AG04450 (cell line): ENCODE data around the gene ZBTB7C. TPM values are rescaled to one million over a fixed set of nuclear protein-coding genes. Genes with fewer than 3 reads are reported as not detected.
A peak's percentile ranks its signal among the peaks of the same experiment; 100 is the strongest.

Source experiments
- CTCF ChIA-PET: fragments of 300-600, 350-600 bp; formaldehyde crosslinking; extraction: SDS; loops from one replicate; lab custom pipeline; 2022; ENCODE audit warnings: antibody characterized with exemption, inconsistent platforms; lab: Charles Lee
- POLR2A ChIA-PET: fragments of 350-600 bp; formaldehyde crosslinking; extraction: SDS; loops from one replicate; lab custom pipeline; 2021; ENCODE audit warnings: antibody characterized with exemption, inconsistent platforms; lab: Yijun Ruan, JAX
- DNase-seq: peaks from one replicate; pipeline ENCODE4 v3.0.0-alpha.2; 2011; ENCODE audit warnings: low read depth, low spot score
- H3K27ac ChIP-seq: one replicate; pipeline ENCODE4 v1.5.1; 2012; ENCODE audit warnings: low read depth, low read length, control low read depth
- H3K27me3 ChIP-seq: one replicate; pipeline ENCODE4 v1.6.0; 2012; ENCODE audit warnings: low read length; ENCODE audit not compliant: control insufficient read depth, insufficient read depth
- H3K4me3 ChIP-seq: 2 replicates; pipeline ENCODE4 v1.5.1; 2011; ENCODE audit warnings: mild to moderate bottlenecking, low read depth, low read length, control low read depth
- H3K9me3 ChIP-seq: 2 replicates; pipeline ENCODE4 v1.5.1; 2012; ENCODE audit warnings: low read length; ENCODE audit not compliant: control insufficient read depth, insufficient read depth
- polyA plus RNA-seq: library from polyadenylated mRNA; depleted of rRNA; stranded (reverse); fragments of >200 nt; gene quantifications from 2 replicates; pipeline ENCODE4 v1.2.3, GENCODE V29; 2011
- TF ChIP-seq, protein P1 (sequence below): IDR thresholded peaks from 2 replicates; pipeline ENCODE4 v1.5.1; 2011; ENCODE audit warnings: low read depth, low read length, control low read depth, inconsistent platforms

ZBTB7C gene
- polyA plus RNA-seq, 1 experiment, result not detected

DNA sequence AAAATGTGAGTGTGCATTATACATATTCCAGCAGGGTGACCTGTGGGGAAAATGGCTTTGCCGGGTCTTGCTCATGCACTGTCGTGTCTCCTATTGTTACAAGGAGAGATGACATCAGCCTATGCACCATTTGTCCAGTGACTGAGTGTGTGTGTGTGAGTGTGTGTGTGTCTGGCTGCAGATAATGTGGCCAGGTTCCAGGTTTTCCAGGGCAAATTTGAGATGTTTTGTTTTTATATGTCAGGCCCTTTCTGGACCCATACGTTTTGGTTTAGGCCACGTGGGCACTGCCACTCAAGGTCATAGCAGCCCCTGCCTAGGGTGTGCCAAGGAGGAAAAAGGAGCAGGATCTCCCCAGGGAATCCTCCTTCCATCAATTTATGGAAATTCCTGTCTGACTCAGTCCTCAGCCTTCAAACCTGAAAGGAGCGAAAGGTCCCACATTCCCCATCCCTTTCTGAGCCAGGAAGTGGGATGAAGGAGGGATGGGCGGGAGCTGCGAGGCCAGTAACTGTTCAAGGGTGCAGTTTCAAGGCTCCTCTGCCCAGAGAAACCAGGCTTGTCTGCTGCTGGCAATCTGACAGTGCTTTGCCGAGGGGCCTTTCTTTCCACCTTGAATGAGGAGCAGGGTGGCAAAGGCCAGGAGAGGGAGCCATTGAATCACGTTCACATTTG is 385.7 kb downstream of the ZBTB7C start:
- ChIA-PET CTCF (interaction anchor here (0.6 to 1.7 kb wide), 3 partner anchors 92 to 251 kb away, joined by 3 to 10 read pairs (median 5); no protein-coding TSS in a partner anchor), POLR2A (no interaction called here)
- TF ChIP-seq, protein P1, sequence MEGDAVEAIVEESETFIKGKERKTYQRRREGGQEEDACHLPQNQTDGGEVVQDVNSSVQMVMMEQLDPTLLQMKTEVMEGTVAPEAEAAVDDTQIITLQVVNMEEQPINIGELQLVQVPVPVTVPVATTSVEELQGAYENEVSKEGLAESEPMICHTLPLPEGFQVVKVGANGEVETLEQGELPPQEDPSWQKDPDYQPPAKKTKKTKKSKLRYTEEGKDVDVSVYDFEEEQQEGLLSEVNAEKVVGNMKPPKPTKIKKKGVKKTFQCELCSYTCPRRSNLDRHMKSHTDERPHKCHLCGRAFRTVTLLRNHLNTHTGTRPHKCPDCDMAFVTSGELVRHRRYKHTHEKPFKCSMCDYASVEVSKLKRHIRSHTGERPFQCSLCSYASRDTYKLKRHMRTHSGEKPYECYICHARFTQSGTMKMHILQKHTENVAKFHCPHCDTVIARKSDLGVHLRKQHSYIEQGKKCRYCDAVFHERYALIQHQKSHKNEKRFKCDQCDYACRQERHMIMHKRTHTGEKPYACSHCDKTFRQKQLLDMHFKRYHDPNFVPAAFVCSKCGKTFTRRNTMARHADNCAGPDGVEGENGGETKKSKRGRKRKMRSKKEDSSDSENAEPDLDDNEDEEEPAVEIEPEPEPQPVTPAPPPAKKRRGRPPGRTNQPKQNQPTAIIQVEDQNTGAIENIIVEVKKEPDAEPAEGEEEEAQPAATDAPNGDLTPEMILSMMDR, result peak; percentile 20; the same call in 1 of the 2 replicates
- Histone ChIP-seq H3K27me3 (peaks cover 9% of the 10 kb centered on the region), H3K9me3 (no peaks in the 10 kb centered on the region), H3K4me3 (no peak overlapping the region), H3K27ac (no peak overlapping the region)
- no peak for DNase-seq

DNA sequence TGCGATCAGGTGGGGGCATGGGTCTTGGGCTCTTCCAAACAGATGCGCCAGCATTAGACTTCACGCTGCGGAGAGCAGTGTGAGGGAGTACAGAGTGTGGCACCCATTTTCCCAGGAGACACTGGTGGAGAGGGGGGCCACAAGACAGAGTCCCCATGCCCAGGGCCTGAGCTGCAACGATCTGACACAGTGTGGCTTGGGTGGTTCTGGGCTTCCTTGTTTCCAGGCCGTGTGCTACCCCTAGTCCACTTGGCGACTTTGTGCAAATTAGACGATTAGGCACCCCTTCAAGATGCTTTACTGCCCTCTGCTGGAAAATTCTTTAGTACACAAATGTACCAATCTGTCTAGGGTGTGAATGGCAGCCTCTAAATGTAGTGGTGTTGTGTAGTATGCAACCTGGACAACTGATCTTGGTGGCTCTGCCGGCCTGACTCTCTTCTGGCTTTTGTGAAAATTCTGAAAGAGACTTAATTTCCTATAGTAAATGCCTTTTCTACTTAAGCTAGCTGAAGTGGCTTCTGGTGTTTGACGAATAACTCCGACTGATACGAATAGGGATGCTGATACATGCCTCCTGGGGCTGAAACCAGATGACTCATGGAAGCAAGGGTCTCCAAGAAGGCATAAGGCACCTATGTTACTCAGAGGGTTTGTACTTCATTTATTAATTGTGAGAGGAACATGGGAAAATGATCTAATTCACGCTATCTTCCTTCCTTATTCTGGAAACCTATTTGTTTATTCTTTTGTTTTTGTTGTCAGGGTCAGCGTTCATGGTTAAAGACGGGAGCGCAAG is 386.5 kb downstream of the ZBTB7C start:
- no peak overlapping the region for H3K27ac ChIP-seq
- no peak overlapping the region for H3K4me3 ChIP-seq
- no peaks in the 10 kb centered on the region for H3K9me3 ChIP-seq
- POLR2A ChIA-PET, result no interaction called here
- DNase-seq, result no peak
- TF ChIP-seq, protein P1, result peak; percentile 60
- H3K27me3 ChIP-seq, result peaks cover 8% of the 10 kb centered on the region
- CTCF ChIA-PET, result interaction anchor here (0.6 to 1.7 kb wide), 5 partner anchors 92 to 274 kb away, joined by 3 to 10 read pairs (median 3); no protein-coding TSS in a partner anchor

DNA sequence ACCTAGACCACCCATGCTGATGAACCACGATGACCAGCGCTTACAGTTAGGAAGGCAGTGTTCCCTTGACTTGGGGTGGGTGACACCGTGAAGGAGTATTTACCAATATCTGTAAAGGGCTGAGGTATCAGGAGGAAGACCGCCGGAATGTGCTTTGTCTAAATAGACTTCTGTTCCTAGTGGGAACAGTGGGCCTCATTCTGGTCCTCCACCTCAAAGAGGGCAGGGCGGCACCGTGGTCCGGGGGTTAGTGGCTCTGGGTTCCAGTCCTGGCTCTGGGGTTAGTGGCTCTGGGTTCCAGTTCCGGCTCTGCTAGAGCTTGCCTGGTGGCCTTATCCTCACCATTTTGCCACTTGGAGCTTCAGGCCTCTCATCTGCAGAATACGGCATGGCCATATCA is 387.2 kb downstream of the ZBTB7C start:
- TF ChIP-seq, protein P1, result no peak
- H3K27ac ChIP-seq, result no peak overlapping the region
- H3K27me3 ChIP-seq, result peaks cover 4% of the 10 kb centered on the region
- POLR2A ChIA-PET, result no interaction called here
- no peaks in the 10 kb centered on the region for H3K9me3 ChIP-seq
- CTCF ChIA-PET, result interaction anchor here (0.8 to 1.7 kb wide), 3 partner anchors 245 to 273 kb away, joined by 3 to 10 read pairs (median 3); no protein-coding TSS in a partner anchor
- no peak for DNase-seq
- no peak overlapping the region for H3K4me3 ChIP-seq

DNA sequence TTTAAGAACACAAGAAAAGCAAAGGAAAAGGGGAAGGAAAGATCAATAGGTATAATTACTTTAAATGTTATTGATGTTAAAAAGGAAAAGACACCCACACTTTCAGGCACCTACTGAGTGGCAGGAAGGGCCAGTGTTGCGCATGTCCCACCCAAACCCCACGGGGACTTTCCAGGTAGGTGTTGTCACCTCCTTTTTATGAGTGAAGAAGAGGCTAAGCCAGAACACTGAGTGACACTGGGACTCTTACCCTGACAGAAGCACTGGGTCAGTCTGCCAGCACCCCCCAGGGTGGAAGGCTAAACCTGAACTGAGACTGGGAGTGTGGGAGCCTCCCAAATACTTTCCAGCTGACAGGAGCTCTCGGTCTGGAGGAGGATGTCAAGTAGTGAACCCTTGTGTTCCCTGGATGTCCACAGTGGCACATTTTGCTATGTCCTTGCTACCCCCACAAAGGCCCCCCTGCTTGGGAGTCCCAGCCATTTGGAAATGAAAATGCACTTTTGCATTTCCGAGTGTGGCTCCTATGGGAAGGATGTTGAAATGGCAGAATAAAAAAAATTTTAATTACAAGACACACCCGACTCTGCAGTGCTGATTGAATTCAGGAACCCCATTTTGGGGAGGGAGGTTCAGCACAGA is 387.8 kb downstream of the ZBTB7C start:
- Histone ChIP-seq H3K4me3 (no peak overlapping the region), H3K9me3 (no peaks in the 10 kb centered on the region), H3K27me3 (peaks cover 4% of the 10 kb centered on the region), H3K27ac (no peak overlapping the region)
- POLR2A ChIA-PET, result no interaction called here
- CTCF ChIA-PET, result interaction anchor here (0.7 to 1.7 kb wide), 3 partner anchors 249 to 909 kb away, joined by 3 to 10 read pairs (median 3); no protein-coding TSS in a partner anchor
- TF ChIP-seq, protein P1, result no peak
- no peak for DNase-seq
